IMR-90 (cell line): ENCODE measurements around the gene AKIP1. TPM values are rescaled to one million over a fixed set of nuclear protein-coding genes. Genes with fewer than 3 reads are reported as not detected.

Source experiments
- microRNA-seq, 2 experiments: library from miRNA; stranded (forward) in 1 of 2; unstranded in 1 of 2; fragments of 10-50 nt in 1 of 2; fragments of <30 nt in 1 of 2; gene quantifications in 1 of 2; microRNA quantifications in 1 of 2; one replicate each; pipeline versions ENCODE3 to v1.1.0; 2013 to 2020; ENCODE audit not compliant: insufficient read depth in 1 of 2, insufficient read length in 1 of 2, unreplicated experiment in 1 of 2
- polyA plus RNA-seq, 3 experiments: library from polyadenylated mRNA; depleted of rRNA; stranded (reverse); fragments of >200 nt; gene quantifications; 2 replicates each; pipeline ENCODE4 v1.2.3, GENCODE V29; 2012; ENCODE audit warnings: low replicate concordance in 1 of 3
- small RNA-seq, 5 experiments: library from RNA; depleted of rRNA; stranded (forward); fragments of <200 nt; gene quantifications; one replicate each; pipeline ENCODE3, GENCODE V24; 2012
- total RNA-seq: library from RNA; depleted of rRNA; stranded (reverse); fragments of >200 nt; gene quantifications from 2 replicates; pipeline ENCODE4 v1.2.3, GENCODE V29; 2012; rRNA removed

Gene AKIP1
- total and polyA plus RNA-seq, 2 of the 4 experiments (the other 2 are of a cell fraction) = 33.9 to 36.0 TPM

Small RNA genes lying within 50 kb of the gene (microRNA-seq; reads per million reads assigned to microRNA genes)
- not detected for gene RF00019 (ENCODE audit: insufficient read depth, insufficient read length)

Small RNA genes lying within 50 kb of the gene (small RNA-seq; reads per million reads assigned to genes)
- 0 reads per million in 5 experiments for gene RF00019

Other genes with a start within 250 kb of the AKIP1 start
- gene TRIM66, start 228.5 kb upstream of the AKIP1 start, total RNA-seq = 3.9 and 5.0 TPM in 2 replicates
- 4.1 and 4.4 TPM in 2 replicates for gene TRIM66, start 228.5 kb upstream of the AKIP1 start, polyA plus RNA-seq (2012; rRNA removed)
- gene RPL27A, start 228.4 kb upstream of the AKIP1 start, total RNA-seq = 451 and 786 TPM in 2 replicates
- gene RPL27A, start 228.4 kb upstream of the AKIP1 start, polyA plus RNA-seq (2012; rRNA removed) = 849 and 1,003 TPM in 2 replicates
- not detected in 2 replicates for gene C11orf16, start 21.8 kb downstream of the AKIP1 start, total RNA-seq
- not detected in 2 replicates for gene C11orf16, start 21.8 kb downstream of the AKIP1 start, polyA plus RNA-seq (2012; rRNA removed)
- not detected in 2 replicates for gene ASCL3, start 31.8 kb downstream of the AKIP1 start, total RNA-seq
- not detected in 2 replicates for gene ASCL3, start 31.8 kb downstream of the AKIP1 start, polyA plus RNA-seq (2012; rRNA removed)
- gene TMEM9B, start 53.3 kb downstream of the AKIP1 start, total RNA-seq = 25.6 and 40.0 TPM in 2 replicates
- gene TMEM9B, start 53.3 kb downstream of the AKIP1 start, polyA plus RNA-seq (2012; rRNA removed) = 20.3 and 24.6 TPM in 2 replicates
- 43.6 and 46.4 TPM in 2 replicates for gene NRIP3, start 92.8 kb downstream of the AKIP1 start, total RNA-seq
- 9.8 and 11.5 TPM in 2 replicates for gene NRIP3, start 92.8 kb downstream of the AKIP1 start, polyA plus RNA-seq (2012; rRNA removed)
- gene SCUBE2, start 180.4 kb downstream of the AKIP1 start, total RNA-seq = 0.56 and 0.72 TPM in 2 replicates
- gene SCUBE2, start 180.4 kb downstream of the AKIP1 start, polyA plus RNA-seq (2012; rRNA removed) = 0.43 and 0.53 TPM in 2 replicates